Adrenal gland (tissue), 5 donors: ENCODE measurements around the gene SZT2.

Experiments
- CTCF ChIP-seq, 6 experiments: fragments of 450-650 bp in 4 of 6; fragments of 200-600 bp in 2 of 6; sonication (generic) in 1 of 6; IDR thresholded peaks; 1 replicate in 5 of 6; 2 replicates in 1 of 6; pipeline versions ENCODE4 v1.5.1 to v1.8.0; 2016 to 2021; ENCODE audit warnings: antibody characterized with exemption in 6 of 6, mild to moderate bottlenecking in 2 of 6, moderate library complexity in 1 of 6
- POLR2A ChIP-seq, 2 donors: fragments of 450-650 bp; IDR thresholded peaks; one replicate each; pipeline ENCODE4 v1.6.1; 2017; ENCODE audit warnings: antibody characterized with exemption in 2 of 2, mild to moderate bottlenecking in 2 of 2, moderate library complexity in 1 of 2
- donor health status: DM: no; HTN: no; CAD: no.

GRCh38 chr1:43442756-43443155 is 53.1 kb downstream of the SZT2 start:
- no peak for TF ChIP-seq POLR2A (IDR thresholded peaks at IDR 0.05)
- no peak for TF ChIP-seq CTCF (IDR thresholded peaks at IDR 0.05)
